NCI-H1930 (cell line): ENCODE measurements around the gene ENAH.
"Not testable (repeated sequence)": the region's sequence is repeated elsewhere in the genome, so short reads cannot be mapped to it uniquely, and the experiment has no call there.

ENCODE experiments used
- DNase-seq, 2 experiments: peaks; one replicate each; lab custom pipeline; 2025; lab: John Stamatoyannopoulos, UW

The ENAH gene

DNA sequence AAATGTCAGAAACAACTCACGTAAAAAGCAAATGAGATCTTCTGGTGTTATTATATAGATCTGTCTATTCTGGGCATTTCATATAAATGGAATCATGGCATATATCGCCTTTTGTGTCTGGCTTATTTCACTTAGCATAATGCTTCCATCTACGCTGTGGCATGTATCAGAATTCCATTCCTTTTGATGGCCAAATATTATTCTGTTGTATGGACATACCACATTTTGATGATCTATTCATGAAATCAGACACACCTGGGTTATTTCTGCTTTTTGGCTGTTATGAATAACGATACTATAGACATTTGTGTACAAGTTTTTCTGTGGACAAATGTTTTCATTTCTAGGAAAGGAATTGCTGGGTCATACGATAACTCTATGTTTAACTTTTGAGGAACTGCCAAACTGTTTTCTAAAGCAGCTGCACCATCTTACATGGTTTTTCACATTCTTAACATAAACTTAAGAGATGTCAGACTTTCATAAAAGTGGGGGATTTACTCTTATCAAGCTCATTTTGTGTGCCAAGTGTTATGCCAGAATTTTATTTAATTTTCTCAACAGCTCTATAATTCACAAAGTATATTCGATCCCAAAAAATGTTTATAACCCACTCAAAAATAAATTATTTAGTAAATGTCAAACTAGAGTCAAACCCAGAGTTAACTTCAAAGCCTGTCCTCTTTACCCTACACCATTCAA lies 7.6 kb downstream of the ENAH start:
- no peak for DNase-seq

DNA sequence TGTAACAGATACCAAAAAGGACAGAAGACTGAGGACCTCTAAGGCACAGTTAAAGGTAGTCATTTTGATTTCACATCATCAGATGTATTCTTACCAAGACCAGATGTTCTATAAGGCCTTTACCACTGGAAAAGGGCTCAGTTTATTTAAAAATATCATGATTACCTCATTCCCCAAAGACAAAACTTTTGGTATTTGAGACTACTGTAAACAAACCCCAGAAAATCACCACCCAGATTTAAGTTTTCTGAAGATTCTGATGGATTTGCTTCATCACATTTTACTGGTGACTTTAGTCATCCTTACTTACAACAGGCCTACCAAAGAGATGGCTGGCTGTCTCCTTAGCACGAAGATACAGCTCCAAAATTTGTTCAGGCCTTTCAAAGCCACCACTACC lies 8.3 kb downstream of the ENAH start:
- no peak for DNase-seq

DNA sequence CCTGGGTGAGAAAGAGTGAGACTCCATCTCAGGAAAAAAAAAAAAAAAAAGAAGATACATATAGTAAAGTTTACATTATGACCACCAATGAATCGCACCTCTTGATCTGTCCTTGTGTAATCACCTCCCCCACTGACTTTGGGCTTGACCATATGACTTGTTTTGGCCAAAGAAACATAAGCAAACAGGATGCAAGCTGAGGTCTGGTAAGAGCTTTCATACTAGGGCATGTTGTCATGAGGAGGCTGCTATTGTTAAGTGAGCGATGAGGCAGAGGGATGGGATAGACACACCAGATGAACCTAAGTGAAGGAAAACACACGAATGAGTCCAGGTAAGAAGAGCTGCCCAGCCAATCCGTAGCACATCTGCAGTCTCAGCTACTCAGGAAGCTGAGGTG lies 10.7 kb downstream of the ENAH start:
- DNase-seq: no peak

DNA sequence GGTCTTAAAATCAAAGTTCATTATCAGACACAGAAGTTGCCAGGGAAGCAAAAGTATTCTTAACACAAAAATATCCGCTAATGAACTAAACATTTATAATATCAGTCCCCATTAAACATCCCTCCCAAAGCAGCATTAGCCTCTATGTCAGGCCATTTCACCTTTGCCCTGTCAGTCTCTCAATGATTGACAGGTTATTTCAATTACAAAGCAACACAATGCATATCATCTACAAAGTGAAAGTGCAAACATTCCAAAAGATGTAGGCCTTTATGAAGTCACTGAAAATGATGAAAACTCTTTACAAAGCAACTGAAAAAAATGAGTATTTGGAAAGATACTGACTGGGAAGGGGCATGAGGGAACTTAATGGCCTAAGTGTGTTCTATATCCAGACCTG lies 14.1 kb downstream of the ENAH start:
- DNase-seq: no peak

DNA sequence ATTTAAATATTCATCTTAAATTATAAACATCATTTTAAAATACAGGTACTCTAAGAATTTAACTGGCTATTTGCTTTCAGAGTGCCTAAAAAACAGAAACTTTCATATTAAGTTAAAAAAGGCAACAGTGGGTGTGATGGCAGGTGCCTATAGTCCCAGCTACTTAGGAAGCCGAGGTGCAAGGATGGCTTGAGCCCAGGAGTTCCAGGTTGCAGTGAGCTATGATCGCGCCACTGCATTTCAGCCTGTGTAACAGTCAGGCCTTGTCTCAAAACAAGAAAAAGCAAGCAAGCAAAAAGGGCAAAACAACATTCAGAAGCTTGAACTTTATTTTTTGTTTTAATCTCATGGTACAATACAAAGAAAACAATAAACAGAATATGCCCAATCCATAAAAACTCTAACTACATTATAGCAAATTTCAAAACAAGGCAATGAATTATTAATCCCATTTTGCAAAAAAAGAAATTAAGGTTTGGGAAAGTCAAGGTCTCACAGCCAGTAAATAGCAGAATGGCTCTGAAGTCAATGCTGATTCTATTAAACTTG lies 15.2 kb downstream of the ENAH start:
- DNase-seq: no peak

DNA sequence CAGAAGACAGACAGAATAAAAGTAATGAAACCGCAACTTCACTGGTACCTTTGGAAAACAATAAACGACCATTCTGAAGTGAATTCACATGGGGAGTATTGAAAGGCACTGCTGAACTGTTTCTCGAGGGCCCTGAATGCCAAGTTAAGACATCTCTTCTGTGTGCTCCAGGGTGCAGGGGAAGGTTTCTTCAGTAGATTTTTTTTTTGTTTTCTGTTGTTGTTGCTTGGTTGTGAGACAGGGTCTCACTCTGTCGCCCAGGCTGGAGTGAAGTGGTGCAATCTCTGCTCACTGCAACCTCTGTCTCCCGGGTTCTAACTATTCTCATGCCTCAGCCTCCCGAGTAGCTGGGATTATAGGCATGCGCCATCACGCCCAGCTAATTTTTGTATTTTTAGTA lies 15.9 kb downstream of the ENAH start:
- DNase-seq: not testable (repeated sequence)

DNA sequence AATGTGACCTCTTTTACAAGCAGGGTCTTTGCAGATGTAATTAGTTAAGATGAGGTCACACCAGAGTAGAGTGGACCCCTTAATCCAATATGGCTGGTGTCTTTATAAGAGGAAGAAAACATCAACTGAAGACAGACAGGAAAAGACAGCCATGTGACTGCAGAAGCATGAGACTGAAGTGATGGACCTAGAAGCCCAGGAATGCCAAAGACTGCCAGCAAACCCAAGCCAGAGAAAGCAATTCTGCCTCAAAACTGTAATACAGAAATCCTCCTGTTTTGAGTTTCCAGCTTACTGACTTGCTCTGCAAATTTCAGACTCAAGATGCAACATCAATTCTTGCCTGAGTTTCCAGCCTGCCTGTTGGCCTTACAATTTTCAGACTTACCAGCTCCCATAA lies 17.3 kb downstream of the ENAH start:
- no peak for DNase-seq

DNA sequence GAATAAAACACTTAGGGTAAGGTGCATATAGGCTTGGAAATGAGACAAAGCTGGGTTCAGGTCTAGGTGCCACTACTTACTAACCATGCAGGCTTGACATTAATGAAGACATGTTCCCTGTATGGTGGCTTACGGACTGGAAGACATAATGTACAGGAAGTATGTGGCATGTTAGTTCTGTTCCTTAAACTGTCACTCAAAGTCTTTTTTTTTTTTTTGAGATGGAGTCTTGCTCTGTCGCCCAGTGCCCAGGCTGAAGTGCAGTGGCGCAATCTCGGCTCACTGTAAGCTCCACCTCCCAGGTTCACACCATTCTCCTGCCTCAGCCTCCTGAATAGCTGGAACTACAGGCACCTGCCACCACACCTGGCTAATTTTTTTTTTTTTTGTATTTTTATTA lies 20.1 kb downstream of the ENAH start:
- DNase-seq: not testable (repeated sequence)

DNA sequence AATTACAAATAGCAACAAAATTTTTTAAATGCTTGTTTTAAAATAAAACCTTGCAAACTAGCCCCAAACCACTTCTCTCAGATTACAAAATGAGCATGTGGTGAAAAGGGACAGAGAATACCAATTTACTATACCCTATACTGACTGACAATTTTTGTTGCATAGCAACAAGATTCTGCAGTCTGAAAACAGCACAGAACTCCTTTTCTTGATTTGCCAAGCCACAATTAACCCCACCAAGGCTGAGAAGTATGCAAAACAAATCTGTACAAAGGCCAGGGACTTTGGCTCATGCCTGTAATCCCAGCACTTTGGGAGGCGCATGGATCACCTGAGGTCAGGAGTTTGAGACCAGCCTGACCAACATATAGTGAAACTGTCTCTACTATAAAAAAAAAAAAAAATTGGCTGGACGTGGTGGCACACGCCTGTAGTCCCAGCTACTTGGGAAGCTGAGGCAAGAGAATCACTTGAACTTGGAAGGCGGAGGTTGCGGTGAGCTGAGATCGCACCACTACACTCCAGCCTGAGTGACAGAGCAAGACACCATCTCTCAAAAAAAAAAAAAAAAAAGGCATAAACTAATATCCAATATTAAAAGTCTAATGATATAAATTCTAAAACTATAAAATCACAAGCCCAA lies 21.8 kb downstream of the ENAH start:
- no peak for DNase-seq

DNA sequence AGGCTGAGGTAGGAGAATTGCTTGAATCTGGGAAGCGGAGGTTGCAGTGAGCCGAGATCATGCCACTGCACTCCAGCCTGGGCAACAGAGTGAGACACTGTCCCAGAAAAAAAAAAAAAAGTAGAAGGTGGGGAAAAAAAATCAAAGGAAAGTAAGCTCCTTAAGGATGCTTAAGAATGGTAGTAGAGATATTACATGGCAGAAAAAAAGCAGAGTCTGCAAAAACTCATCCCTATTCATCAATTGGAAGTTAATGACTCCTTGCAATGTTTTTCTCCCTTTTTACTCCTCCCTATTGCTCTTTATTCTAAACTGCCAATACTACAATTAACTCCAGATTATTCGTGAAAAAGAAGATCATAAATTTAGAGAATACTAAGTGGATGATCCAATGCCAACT lies 23.4 kb downstream of the ENAH start:
- DNase-seq: no peak

DNA sequence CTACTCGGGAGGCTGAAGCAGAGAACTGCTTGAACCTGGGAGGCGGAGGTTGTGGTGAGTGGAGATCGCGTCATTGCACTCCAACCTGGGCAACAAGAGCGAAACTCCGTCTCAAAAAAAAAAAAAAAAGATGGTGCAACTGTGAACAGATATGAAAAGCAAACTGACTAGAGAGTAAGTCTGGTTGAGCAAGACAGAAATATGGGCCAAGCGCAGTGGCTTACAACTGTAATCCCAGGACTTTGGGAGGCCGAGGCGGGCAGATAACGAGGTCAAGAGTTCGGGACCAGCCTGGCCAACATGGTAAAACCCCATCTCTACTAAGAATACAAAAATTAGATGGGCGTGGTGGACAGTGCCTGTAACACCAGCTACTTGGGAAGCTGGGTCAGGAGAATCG lies 24.1 kb downstream of the ENAH start:
- DNase-seq: not testable (repeated sequence)

DNA sequence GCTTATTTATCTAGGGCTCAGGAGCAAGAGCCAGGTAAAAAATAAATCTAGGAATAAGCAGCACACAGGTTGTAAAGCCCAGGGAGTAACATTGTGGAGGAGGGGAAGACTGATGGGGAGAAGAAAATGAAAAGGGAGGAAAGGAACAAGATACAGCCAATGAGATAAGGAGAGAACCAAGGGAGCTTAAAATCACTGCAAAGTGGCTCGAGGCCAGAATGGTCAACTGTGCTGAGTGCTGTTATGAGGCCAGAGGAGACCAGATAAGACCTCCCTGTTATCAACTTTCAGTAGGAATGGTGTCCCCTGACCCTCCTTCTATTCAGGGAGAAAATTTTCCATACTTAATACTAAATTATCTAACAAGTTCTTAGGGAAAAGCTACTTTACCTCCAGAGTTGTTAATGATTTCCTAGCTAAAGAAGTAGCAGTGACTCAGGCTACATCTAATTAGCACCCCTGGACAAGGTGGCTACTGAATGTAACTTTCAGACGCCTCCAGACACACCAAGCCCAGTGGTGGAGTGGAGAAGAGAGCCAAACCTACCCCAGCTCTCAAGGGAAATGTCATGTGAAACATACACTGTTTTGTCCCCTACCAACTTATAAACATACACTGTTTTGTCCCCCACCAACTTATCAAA lies 25.5 kb downstream of the ENAH start:
- DNase-seq: no peak

DNA sequence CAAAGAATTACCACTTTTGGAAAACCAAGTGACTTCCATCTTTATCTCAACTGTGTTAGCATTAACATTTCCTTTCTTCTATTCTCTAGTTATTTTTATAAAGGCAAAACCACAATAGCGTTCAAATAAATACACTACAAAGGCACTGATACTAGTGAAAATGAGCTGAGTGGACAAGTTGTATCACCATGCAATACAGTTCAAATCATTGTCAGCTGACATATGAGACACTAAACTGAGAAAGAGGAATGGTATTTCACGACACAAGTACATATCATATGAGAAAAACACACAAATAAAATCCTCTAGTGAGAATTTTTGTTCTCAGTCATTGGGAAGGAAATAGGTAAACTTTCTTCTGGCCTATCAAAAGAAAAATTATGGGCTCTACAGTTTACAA lies 26.2 kb downstream of the ENAH start:
- no peak for DNase-seq

DNA sequence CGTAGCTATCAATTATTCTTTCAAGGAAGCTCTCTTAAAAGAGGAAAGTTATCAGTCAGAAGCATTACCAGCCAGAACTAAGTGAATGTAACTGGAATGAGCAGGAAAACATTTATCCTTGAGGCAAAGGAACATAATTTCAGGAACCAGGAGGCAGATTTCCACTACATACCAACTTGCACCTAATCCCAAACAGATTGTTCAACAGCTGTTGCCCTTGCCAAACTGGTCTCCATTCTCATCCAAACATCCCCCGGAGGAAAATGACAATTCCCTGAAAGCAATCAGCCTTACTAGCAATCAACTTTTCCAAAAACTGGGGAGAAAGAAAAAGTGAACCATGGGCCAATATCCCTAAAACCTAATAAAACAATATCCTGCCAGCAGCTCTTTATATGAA lies 35.0 kb downstream of the ENAH start:
- DNase-seq: no peak

DNA sequence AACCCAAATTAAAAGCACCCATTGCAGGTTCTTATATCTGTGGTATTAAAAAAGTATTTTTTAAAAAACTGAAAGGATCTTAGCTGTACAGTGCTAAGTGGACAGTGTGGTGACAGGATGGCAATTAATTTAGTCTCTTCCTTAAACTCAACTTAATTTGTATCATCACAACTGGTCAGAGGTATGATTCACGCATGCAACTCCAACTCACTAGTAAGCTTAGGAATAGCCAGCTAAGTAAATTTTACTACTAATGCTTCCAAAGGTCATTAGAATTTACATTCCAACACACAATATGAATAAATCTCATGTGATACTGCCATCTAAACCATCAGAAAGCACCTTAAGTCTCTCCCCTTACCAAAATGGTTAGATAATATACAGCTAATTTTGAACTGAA lies 35.4 kb downstream of the ENAH start:
- no peak for DNase-seq

DNA sequence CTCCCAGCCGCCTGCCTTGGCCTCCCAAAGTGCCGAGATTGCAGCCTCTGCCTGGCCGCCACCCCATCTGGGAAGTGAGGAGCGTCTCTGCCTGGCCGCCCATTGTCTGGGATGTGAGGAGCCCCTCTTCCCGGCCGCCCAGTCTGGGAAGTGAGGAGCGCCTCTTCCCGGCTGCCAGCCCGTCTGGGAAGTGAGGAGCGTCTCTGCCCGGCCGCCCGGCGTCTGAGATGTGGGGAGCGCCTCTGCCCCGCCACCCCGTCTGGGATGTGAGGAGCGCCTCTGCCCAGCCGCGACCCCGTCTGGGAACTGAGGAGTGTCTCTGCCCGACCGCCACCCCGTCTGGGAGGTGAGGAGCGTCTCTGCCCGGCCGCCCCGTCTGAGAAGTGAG lies 37.5 kb downstream of the ENAH start:
- DNase-seq: not testable (repeated sequence)

DNA sequence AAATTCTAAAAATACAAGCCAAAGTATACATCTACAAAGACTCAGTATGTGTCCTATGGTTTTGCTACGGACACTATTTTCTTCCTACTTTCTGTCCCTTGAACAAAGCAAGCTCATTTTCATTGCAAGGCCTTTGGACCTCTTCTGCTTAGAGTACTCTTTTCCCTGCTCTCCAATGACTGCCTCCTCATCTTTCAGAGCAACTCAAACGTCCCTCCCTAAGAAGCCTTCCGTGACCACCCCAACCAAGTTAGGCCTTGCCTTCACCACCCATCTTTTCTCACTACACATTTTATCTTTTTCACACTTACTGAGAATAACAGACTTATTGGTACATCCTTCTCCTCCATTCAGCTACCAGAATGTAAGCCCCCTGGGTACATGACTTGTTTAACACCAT lies 39.9 kb downstream of the ENAH start:
- no peak for DNase-seq

DNA sequence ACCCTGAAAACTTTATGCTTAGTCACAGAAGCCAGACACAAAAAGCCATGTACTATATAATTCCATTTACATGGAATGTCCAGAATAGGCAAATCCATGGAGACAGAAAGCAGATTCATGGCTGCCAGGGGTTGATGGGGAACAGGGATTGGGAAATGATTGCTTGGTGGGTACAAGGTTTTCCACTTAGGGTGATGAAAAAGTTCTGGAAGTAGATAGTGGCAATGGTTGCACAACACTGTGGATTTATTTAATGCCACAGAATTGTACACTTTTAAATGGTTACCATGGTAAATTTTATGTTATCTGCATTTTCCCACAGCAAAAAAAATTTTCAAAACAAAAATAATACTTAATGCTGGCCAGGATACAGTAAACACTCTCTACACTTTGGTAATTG lies 40.6 kb downstream of the ENAH start:
- DNase-seq: no peak

DNA sequence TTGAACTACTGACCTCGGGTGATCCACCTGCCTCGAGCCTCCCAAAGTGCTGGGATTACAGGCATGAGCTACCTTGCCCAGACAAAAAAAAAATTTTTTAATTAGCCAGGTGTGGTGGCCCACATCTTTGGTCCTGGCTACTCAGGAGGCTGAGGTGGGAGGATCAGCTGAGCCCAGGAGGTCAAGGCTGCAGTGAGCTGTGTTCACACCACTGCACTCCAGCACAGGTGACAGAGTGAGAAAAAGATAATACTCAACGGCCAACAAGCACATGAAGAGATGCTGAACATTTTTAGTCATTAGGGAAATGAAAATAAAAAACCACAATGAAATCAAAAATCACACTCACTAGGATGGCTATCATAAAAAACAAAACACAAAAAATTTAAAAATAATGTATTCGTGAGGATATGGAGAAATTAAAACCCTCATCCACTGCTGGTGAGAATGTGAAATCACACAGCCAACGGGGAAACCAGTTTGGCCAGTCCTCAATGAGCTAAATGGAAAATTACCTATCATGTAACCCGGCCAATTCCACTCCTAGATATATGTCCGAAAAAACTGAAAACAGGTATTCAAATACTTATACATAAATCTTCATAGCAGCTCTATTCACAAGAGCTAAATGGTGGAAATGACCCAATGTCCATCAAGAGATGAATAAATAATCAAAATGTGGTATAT lies 41.2 kb downstream of the ENAH start:
- no peak for DNase-seq

DNA sequence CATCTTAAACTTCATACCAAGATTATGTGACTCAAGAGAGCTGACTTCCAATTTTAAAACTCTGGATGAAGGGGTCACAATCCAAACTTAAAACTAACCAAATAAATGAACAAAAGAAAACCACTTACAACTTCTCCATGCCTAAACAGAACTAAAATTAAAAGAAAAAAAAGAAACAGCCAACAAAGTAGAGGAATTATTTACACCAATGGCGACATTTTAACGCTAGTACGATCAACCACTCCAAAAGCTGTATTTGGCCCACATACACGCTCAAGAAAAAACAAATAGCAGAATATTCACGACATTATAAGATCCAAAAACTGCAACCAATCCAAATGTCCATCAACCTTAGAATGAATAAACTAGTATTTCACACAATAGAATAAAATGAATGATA lies 42.4 kb downstream of the ENAH start:
- DNase-seq: no peak

DNA sequence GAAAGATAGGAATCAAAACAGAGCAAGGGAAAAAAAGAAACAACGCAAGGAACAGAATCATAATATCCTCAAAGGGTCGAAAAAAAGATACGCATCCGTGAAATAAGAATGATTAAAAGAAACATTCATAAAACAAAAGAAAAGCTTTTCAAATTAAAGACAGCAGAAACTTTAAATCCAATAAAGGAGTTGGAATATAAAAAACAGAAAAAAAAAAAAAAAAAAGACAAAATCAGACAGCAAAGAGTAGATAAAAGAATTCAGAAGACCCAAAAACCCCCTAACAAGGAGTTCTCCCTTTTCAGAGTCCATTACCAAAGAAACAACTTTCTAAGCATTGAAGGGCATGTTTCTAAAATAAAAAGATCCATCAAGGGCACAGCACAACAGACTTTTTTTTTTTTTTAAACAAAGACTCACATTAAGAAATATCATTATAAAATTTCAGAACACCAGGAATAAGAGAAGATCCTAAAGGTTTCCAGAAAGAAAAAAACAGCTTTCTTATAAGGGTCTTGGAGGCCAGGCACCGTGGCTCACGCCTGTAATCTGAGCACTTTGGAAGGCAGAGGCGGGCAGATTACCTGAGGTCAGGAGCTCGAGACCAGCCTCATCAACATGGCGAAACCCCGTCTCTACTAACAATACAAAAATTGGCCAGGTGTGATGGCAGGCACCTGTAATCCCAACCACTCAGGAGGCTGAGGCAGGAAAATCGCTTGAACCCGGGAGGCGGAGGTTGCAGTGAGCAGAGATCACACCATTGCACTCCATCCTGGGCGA lies 44.7 kb downstream of the ENAH start:
- no peak for DNase-seq

DNA sequence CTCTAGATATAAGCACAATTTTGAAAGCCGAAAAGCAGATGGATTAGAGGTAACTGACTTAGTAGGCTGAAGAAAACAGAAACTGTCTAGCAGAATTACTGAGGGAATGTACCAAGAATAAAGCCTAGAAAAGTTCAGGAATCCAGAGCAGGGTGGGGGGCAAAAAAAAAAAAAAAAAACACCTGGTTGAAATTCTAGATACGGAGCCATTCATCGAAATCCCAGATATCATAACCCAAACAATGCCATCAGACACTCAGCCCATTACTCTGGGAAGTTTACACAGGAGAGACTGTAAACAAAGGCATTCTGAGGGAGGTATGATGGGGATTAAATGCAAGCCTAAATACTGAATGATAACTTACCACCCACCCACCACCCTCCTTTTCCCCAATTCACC lies 45.6 kb downstream of the ENAH start:
- DNase-seq: no peak
